Right lobe of liver (tissue), 6 donors: ENCODE measurements around the gene FMN1. TPM values are rescaled to one million over a fixed set of nuclear protein-coding genes. Genes with fewer than 3 reads are reported as not detected.

ENCODE experiments used
- ATAC-seq, 4 donors: fragments of 200-7000 bp; cut with Tn5 transposase; one replicate each; pipeline ENCODE4 v1.9.1; 2020; ENCODE audit warnings: mild to moderate bottlenecking in 4 of 4, moderate library complexity in 4 of 4
- DNase-seq, 3 donors: peaks; one replicate each; pipeline ENCODE4 v3.0.0-alpha.2; 2020
- H3K27ac ChIP-seq, 3 donors: fragments of 200-600 bp; one replicate each; pipeline ENCODE4 v1.8.0; 2022
- H3K27me3 ChIP-seq, 2 donors: fragments of 200-600 bp; one replicate each; pipeline ENCODE4 v1.8.0; 2022
- H3K36me3 ChIP-seq, 4 donors: fragments of 200-600 bp; sonication (generic) in 1 of 4; one replicate each; pipeline versions ENCODE4 v1.5.1 to v1.8.0; 2017 to 2022; ENCODE audit warnings: control low read depth in 1 of 4
- H3K4me1 ChIP-seq, 4 donors: fragments of 200-600 bp; sonication (generic) in 1 of 4; one replicate each; pipeline versions ENCODE4 v1.5.1 to v1.8.0; 2017 to 2022; ENCODE audit warnings: control low read depth in 1 of 4
- H3K4me3 ChIP-seq, 3 donors: fragments of 200-600 bp; one replicate each; pipeline ENCODE4 v1.8.0; 2022
- H3K9me3 ChIP-seq, 4 donors: fragments of 200-600 bp; sonication (generic) in 1 of 4; one replicate each; pipeline versions ENCODE4 v1.5.1 to v1.8.0; 2017 to 2022; ENCODE audit warnings: control low read depth in 1 of 4
- CTCF ChIP-seq, 4 donors: fragments of 200-600 bp in 3 of 4; fragments of 450-650 bp in 1 of 4; IDR thresholded peaks; one replicate each; pipeline versions ENCODE4 v1.5.1 to v1.8.0; 2016 to 2022; ENCODE audit warnings: antibody characterized with exemption in 4 of 4, mild to moderate bottlenecking in 2 of 4
- POLR2A ChIP-seq: fragments of 450-650 bp; IDR thresholded peaks from one replicate; pipeline ENCODE4 v1.6.1; 2017; ENCODE audit warnings: antibody characterized with exemption, mild to moderate bottlenecking
- WGBS: methylation state at CpG from one replicate; pipeline ENCODE4 v1.1.6; 2018; ENCODE audit warnings: low coverage, low lambda C conversion rate; ENCODE audit not compliant: insufficient coverage; ENCODE audit errors: missing lambda C conversion rate; 5-methylcytosine and 5-hydroxymethylcytosine counted together
- intact Hi-C, 2 donors: fragments of 100-400 bp; cut with DNase I; formaldehyde crosslinking; loops; one replicate each; pipeline versions ENCODE4 v1.11.2 to v1.14.1; 2022
- total RNA-seq, 6 experiments: library from RNA; depleted of rRNA in 2 of 6; stranded (reverse); fragments of >200 nt in 2 of 6; fragmentation: NEBNext Ultra II Directional in 3 of 6; extraction: Animal tissue kit (Norgen Biotek cat#: 25700) in 3 of 6; gene quantifications; one replicate each; pipeline versions ENCODE4 v1.1.0 to v1.2.4, GENCODE V29; 2016 to 2023
- donor health status: DM: no; HTN: yes; CAD: no.
- donor health status: DM: no; HTN: no; CAD: no.
- donor health status: DM: no; HTN: no; CAD: no.
- donor health status: DM: no; HTN: yes; CAD: no.
- donor health status: DM: no; HTN: yes; CAD: no.

The FMN1 gene
- total RNA-seq, 6 experiments from 2014 or later = 1.1 to 6.8 (median 3.1) TPM

GRCh38 chr15:33188159-33188558 is 6.4 kb downstream of the FMN1 start:
- Histone ChIP-seq H3K27ac (no peak overlapping the region), H3K4me1 (no peaks in the 10 kb centered on the region), H3K4me3 (no peak overlapping the region), H3K9me3 (no peaks in the 10 kb centered on the region), H3K27me3 (no peaks in the 10 kb centered on the region), H3K36me3 (no peaks in the 10 kb centered on the region)
- no peak for TF ChIP-seq CTCF (IDR thresholded peaks at IDR 0.05)
- TF ChIP-seq POLR2A = no peak
- DNase-seq = no peak
- WGBS = 59% methylated on average over 4 of the region's 5 CpGs
- intact Hi-C loops = no loop called here
- ATAC-seq = peak in 1 of 4 donors; percentile 42

- Histone ChIP-seq H3K27me3 (no peaks in the 10 kb centered on the region), H3K36me3 (no peaks in the 10 kb centered on the region), H3K4me3 (no peak overlapping the region), H3K9me3 (no peaks in the 10 kb centered on the region), H3K4me1 (no peaks in the 10 kb centered on the region), H3K27ac (no peak overlapping the region)
- no peak for DNase-seq
- ATAC-seq = no peak
- WGBS = 59% methylated on average over 3 of the region's 3 CpGs
- TF ChIP-seq CTCF (IDR thresholded peaks at IDR 0.05) (no peak), POLR2A (no peak)
- intact Hi-C loops = no loop called here
These were observed 11.2 kb downstream of the FMN1 start for GRCh38 chr15:33183334-33183733.

GRCh38 chr15:33182926-33183325 is 11.6 kb downstream of the FMN1 start:
- WGBS = 56% methylated on average over 2 of the region's 2 CpGs
- H3K9me3 ChIP-seq = no peaks in the 10 kb centered on the region
- ATAC-seq (no peak), DNase-seq (no peak)
- intact Hi-C loops = no loop called here
- no peak overlapping the region for H3K4me3 ChIP-seq
- no peaks in the 10 kb centered on the region for H3K4me1 ChIP-seq
- TF ChIP-seq POLR2A = no peak
- no peak for TF ChIP-seq CTCF (IDR thresholded peaks at IDR 0.05)
- H3K27ac ChIP-seq = no peak overlapping the region
- H3K27me3 ChIP-seq = no peaks in the 10 kb centered on the region
- no peaks in the 10 kb centered on the region for H3K36me3 ChIP-seq

GRCh38 chr15:33182278-33182905 is 12.1 kb downstream of the FMN1 start:
- Histone ChIP-seq H3K27ac (no peak overlapping the region), H3K27me3 (no peaks in the 10 kb centered on the region), H3K36me3 (no peaks in the 10 kb centered on the region), H3K9me3 (no peaks in the 10 kb centered on the region), H3K4me3 (no peak overlapping the region), H3K4me1 (no peaks in the 10 kb centered on the region)
- intact Hi-C loops = no loop called here
- ATAC-seq (no peak), DNase-seq (no peak)
- 62% methylated on average over 4 of the region's 4 CpGs for WGBS
- no peak for TF ChIP-seq POLR2A
- no peak for TF ChIP-seq CTCF (IDR thresholded peaks at IDR 0.05)

- Histone ChIP-seq H3K27me3 (no peaks in the 10 kb centered on the region), H3K4me1 (no peaks in the 10 kb centered on the region), H3K9me3 (no peaks in the 10 kb centered on the region), H3K4me3 (no peak overlapping the region), H3K36me3 (no peaks in the 10 kb centered on the region), H3K27ac (no peak overlapping the region)
- DNase-seq = no peak
- ATAC-seq = no peak
- TF ChIP-seq CTCF (IDR thresholded peaks at IDR 0.05) (no peak), POLR2A (no peak)
- intact Hi-C loops = no loop called here
- 67% methylated on average over 5 of the region's 5 CpGs for WGBS
These were observed 14.6 kb downstream of the FMN1 start for GRCh38 chr15:33179874-33180273.
